Hepatocyte (in vitro differentiated cells): ENCODE results near the gene CD160. TPM values are rescaled to one million over a fixed set of nuclear protein-coding genes. Genes with fewer than 3 reads are reported as not detected.

Source experiments
- DNase-seq: peaks from one replicate; pipeline ENCODE4 v3.0.0-alpha.2; 2016; ENCODE audit warnings: low spot score
- H2AFZ ChIP-seq: fragments of 200-600 bp; sonication (generic); 2 replicates; pipeline ENCODE4 v1.6.0; 2016; ENCODE audit warnings: antibody characterized with exemption, mild to moderate bottlenecking
- H3K27ac ChIP-seq: fragments of 200-600 bp; sonication (generic); 2 replicates; pipeline ENCODE4 v1.5.1; 2016; ENCODE audit warnings: mild to moderate bottlenecking
- H3K27me3 ChIP-seq: fragments of 200-600 bp; sonication (generic); 2 replicates; pipeline ENCODE4 v1.6.1; 2016
- H3K36me3 ChIP-seq: fragments of 200-600 bp; sonication (generic); replicated peaks from 2 replicates; pipeline ENCODE4 v1.5.1; 2016; ENCODE audit warnings: low read depth; ENCODE audit not compliant: insufficient read depth
- H3K4me1 ChIP-seq: fragments of 200-600 bp; sonication (generic); 2 replicates; pipeline ENCODE4 v1.5.1; 2016; ENCODE audit warnings: mild to moderate bottlenecking, moderate library complexity; ENCODE audit not compliant: insufficient read depth
- H3K4me2 ChIP-seq: fragments of 200-600 bp; sonication (generic); 2 replicates; pipeline ENCODE4 v1.6.0; 2016
- H3K4me3 ChIP-seq: fragments of 200-600 bp; sonication (generic); 2 replicates; pipeline ENCODE4 v1.5.1; 2016; ENCODE audit warnings: mild to moderate bottlenecking
- H3K79me2 ChIP-seq: fragments of 200-600 bp; sonication (generic); 2 replicates; pipeline ENCODE4 v1.6.0; 2017; ENCODE audit warnings: mild to moderate bottlenecking
- H3K9me2 ChIP-seq: fragments of 200-600 bp; sonication (generic); replicated peaks from 2 replicates; pipeline ENCODE4 v1.6.0; 2017; ENCODE audit warnings: mild to moderate bottlenecking; ENCODE audit not compliant: insufficient read depth
- H3K9me3 ChIP-seq: fragments of 200-600 bp; sonication (generic); 2 replicates; pipeline ENCODE4 v1.5.1; 2016; ENCODE audit warnings: low read depth, mild to moderate bottlenecking
- H4K20me1 ChIP-seq: fragments of 200-600 bp; sonication (generic); 2 replicates; pipeline ENCODE4 v1.6.0; 2016; ENCODE audit warnings: mild to moderate bottlenecking; ENCODE audit not compliant: insufficient read depth, poor library complexity, severe bottlenecking
- CTCF ChIP-seq: fragments of 200-600 bp; sonication (generic); IDR thresholded peaks from 2 replicates; pipeline ENCODE4 v1.5.1; 2016; ENCODE audit warnings: antibody characterized with exemption, mild to moderate bottlenecking; ENCODE audit not compliant: poor library complexity
- EZH2 ChIP-seq: fragments of 200-600 bp; sonication (generic); IDR thresholded peaks from 2 replicates; pipeline ENCODE4 v1.6.1; 2016; ENCODE audit warnings: antibody characterized with exemption, mild to moderate bottlenecking, borderline replicate concordance
- EZH2phosphoT487 ChIP-seq: fragments of 200-600 bp; sonication (generic); IDR thresholded peaks from one replicate; pipeline ENCODE4 v1.6.1; 2018; ENCODE audit warnings: antibody characterized with exemption, mild to moderate bottlenecking, low read depth, moderate library complexity; ENCODE audit not compliant: unreplicated experiment, severe bottlenecking
- WGBS: methylation state at CpG from one replicate; pipeline ENCODE4 v1.1.6; 2016; ENCODE audit warnings: low lambda C conversion rate; ENCODE audit errors: missing lambda C conversion rate; 5-methylcytosine and 5-hydroxymethylcytosine counted together
- polyA plus RNA-seq: library from polyadenylated mRNA; unstranded; fragments of >200 nt; fragmentation: Nextera tagmentation; extraction: Ambion mirVana; gene quantifications from 2 replicates; pipeline ENCODE4 v1.2.1, GENCODE V29; 2016
- total RNA-seq: library from RNA; depleted of rRNA; stranded (reverse); fragments of >200 nt; gene quantifications from 2 replicates; pipeline ENCODE4 v1.2.3, GENCODE V29; 2014

CD160 gene
- total and polyA plus RNA-seq, 2 experiments from 2014 or later = not detected

DNA sequence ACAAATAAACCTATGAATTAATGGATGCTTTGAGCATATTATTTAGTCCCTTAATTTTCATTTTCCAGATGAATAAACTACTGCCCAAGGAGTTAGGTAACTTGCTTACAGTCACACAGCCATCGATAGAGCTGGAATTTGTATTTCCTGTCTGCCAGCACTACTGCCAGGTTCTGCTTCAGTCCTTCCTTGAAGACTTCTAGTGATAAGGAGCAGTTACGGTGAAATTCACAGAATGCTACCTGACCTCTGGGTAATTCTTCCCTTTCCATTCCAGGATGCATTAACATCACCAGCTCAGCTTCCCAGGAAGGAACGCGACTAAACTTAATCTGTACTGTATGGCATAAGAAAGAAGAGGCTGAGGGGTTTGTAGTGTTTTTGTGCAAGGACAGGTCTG is 11.2 kb downstream of the CD160 start:
- Histone ChIP-seq H3K27me3 (no peaks in the 10 kb centered on the region), H4K20me1 (no peaks in the 10 kb centered on the region), H3K4me2 (no peak overlapping the region), H2AFZ (no peak overlapping the region), H3K79me2 (no peaks in the 10 kb centered on the region), H3K4me3 (no peak overlapping the region), H3K27ac (peak overlapping the region; percentile 6), H3K9me3 (no peaks in the 10 kb centered on the region), H3K36me3 (no peaks in the 10 kb centered on the region), H3K9me2 (no peaks in the 10 kb centered on the region), H3K4me1 (no peaks in the 10 kb centered on the region)
- no peak for TF ChIP-seq EZH2phosphoT487
- no peak for DNase-seq
- 83% methylated on average over 4 of the region's 4 CpGs for WGBS

DNA sequence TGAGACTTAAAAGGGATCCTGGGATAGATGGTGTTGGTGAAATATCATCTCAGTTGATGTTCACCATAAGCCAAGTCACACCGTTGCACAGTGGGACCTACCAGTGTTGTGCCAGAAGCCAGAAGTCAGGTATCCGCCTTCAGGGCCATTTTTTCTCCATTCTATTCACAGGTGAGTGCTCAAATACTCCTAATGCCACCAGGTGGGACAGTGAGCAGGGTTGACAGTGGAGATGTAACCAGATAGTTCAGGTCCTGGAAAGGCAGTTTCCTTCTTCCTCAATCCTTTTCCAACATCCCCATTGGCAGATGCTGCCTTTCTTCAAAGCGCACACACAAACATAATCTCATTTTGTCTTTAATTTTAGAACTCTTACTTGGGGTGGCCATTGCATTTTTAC is 11.6 kb downstream of the CD160 start:
- no peaks in the 10 kb centered on the region for H3K36me3 ChIP-seq
- WGBS = 98% methylated on average over 3 of the region's 3 CpGs
- H3K9me3 ChIP-seq = no peaks in the 10 kb centered on the region
- TF ChIP-seq EZH2phosphoT487 = no peak
- no peak for TF ChIP-seq CTCF
- TF ChIP-seq EZH2 = no peak
- H3K27ac ChIP-seq = no peak overlapping the region
- no peak overlapping the region for H2AFZ ChIP-seq
- no peaks in the 10 kb centered on the region for H3K79me2 ChIP-seq
- H3K4me1 ChIP-seq = no peaks in the 10 kb centered on the region
- H4K20me1 ChIP-seq = no peaks in the 10 kb centered on the region
- H3K4me2 ChIP-seq = no peak overlapping the region
- no peaks in the 10 kb centered on the region for H3K9me2 ChIP-seq
- DNase-seq = no peak
- H3K27me3 ChIP-seq = no peaks in the 10 kb centered on the region
- no peak overlapping the region for H3K4me3 ChIP-seq

DNA sequence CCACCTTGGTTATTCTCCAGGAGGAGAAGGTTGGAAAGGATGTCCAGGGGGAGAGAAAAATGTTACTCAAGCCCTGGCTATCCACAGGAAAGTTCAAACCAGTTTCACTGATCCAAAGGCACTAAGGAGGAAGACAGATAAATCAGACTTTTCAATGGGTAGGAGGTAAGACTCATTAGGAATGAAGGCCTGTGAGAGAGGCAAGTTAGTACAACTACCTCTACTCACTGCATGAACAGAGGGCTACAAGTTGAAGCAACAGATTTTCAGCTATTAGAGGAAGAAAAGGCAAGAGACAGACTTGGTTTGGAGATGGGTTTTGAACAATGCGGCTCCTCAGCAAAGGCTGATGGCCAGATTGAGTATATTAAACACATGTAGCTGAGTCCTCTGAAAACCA is 16.9 kb downstream of the CD160 start:
- Histone ChIP-seq H3K79me2 (no peaks in the 10 kb centered on the region), H3K4me1 (no peaks in the 10 kb centered on the region), H3K4me2 (no peak overlapping the region), H4K20me1 (no peaks in the 10 kb centered on the region), H2AFZ (no peak overlapping the region), H3K27me3 (no peaks in the 10 kb centered on the region), H3K27ac (no peak overlapping the region), H3K9me2 (no peaks in the 10 kb centered on the region), H3K4me3 (no peak overlapping the region), H3K9me3 (no peaks in the 10 kb centered on the region), H3K36me3 (no peaks in the 10 kb centered on the region)
- TF ChIP-seq EZH2 (no peak), EZH2phosphoT487 (no peak), CTCF (no peak)
- 95% methylated on average over 1 of the region's 1 CpG for WGBS
- DNase-seq = no peak

- TF ChIP-seq EZH2phosphoT487 (no peak), EZH2 (no peak), CTCF (no peak)
- Histone ChIP-seq H3K27ac (peak overlapping the region; percentile 8), H3K9me2 (no peaks in the 10 kb centered on the region), H3K4me1 (no peaks in the 10 kb centered on the region), H3K79me2 (no peaks in the 10 kb centered on the region), H3K4me3 (no peak overlapping the region), H3K4me2 (no peak overlapping the region), H3K27me3 (no peaks in the 10 kb centered on the region), H3K36me3 (no peaks in the 10 kb centered on the region), H2AFZ (no peak overlapping the region), H3K9me3 (no peaks in the 10 kb centered on the region), H4K20me1 (no peaks in the 10 kb centered on the region)
- peak; percentile 45 for DNase-seq
- 24% methylated on average over 4 of the region's 4 CpGs for WGBS
Measured at GRCh38 chr1:145740269-145740668, 21.0 kb downstream of the CD160 start.
